Measurements from ENCODE around the gene DDX54.
"Not testable (repeated sequence)": the region's sequence is repeated elsewhere in the genome, so short reads cannot be mapped to it uniquely, and the experiment has no call there.

DNA sequence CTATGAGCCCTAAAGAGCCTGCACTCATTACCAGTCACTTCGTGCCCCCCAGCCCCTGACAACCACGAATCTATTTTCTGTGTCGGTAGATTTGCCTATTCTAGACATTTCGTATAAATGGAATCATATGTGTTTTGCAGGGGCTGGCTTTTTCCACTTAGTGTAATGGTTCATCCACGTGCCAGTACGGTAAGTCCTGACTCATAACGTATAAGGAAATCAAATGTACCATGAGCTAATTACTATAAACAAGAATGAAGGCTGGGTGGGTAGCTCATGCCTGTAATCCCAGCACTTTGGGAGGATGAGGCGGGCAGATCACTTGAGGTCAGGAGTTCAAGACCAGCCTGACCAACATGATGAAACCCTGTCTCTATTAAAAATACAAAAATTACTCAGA is 67.6 kb downstream of the DDX54 start:
- not testable (repeated sequence) for TF ChIP-seq CTCF, POLR2A (IDR thresholded peaks at IDR 0.05)

All from body of pancreas (tissue), 4 donors.